Pancreas (tissue), 8 donors: ENCODE measurements around the gene OR2T10. TPM values are rescaled to one million over a fixed set of nuclear protein-coding genes. Genes with fewer than 3 reads are reported as not detected.

ENCODE experiments used
- polyA plus RNA-seq, 2 donors: library from polyadenylated mRNA; stranded (reverse); fragments of 200-250 nt; gene quantifications; one replicate each; pipeline ENCODE4 v1.2.3, GENCODE V29; 2013
- total RNA-seq, 6 donors: library from RNA; stranded (reverse); fragmentation: NEBNext Ultra II Directional in 4 of 6; extraction: Animal tissue kit (Norgen Biotek cat#: 25700) in 4 of 6; gene quantifications; one replicate each; pipeline versions ENCODE4 v1.2.1 to v1.2.4, GENCODE V29; 2021 to 2023
- donor health status: healthy with polysubstance abuse.
- donor health status: DM: no; HTN: no; CAD: no; lungs with moderate emphysema.
- donor health status: DM: no; HTN: no; CAD: no.
- donor health status: Bipolar disorder and iron deficiency.
- donor health status: DM: yes; HTN: yes; CAD: no.
- donor health status: DM: no; HTN: no; CAD: no.
- donor health status: DM: no; HTN: no; CAD: no.
- donor health status: DM: yes; HTN: yes; CAD: no.

OR2T10 gene
- total and polyA plus RNA-seq, 8 donors = 0.12 to 0.23 (median 0.23) TPM; not detected in 5

Other genes with a start within 250 kb of the OR2T10 start
- gene OR14C36, start 248.9 kb downstream of the OR2T10 start, total RNA-seq = not detected
- gene OR14C36, start 248.9 kb downstream of the OR2T10 start, polyA plus RNA-seq = not detected
- not detected for gene OR2T4, start 236.0 kb downstream of the OR2T10 start, total RNA-seq
- gene OR2T4, start 236.0 kb downstream of the OR2T10 start, polyA plus RNA-seq = not detected
- gene OR2T6, start 222.0 kb downstream of the OR2T10 start, total RNA-seq = not detected
- gene OR2T6, start 222.0 kb downstream of the OR2T10 start, polyA plus RNA-seq = not detected
- gene OR2T1, start 194.7 kb downstream of the OR2T10 start, total RNA-seq = not detected
- not detected for gene OR2T1, start 194.7 kb downstream of the OR2T10 start, polyA plus RNA-seq
- gene OR2T2, start 152.1 kb downstream of the OR2T10 start, total RNA-seq = under 1 TPM in 1 of 6 donors, not detected in 5; 0.06 TPM
- not detected for gene OR2T2, start 152.1 kb downstream of the OR2T10 start, polyA plus RNA-seq
- not detected for gene OR2T3, start 124.3 kb downstream of the OR2T10 start, total RNA-seq
- gene OR2T3, start 124.3 kb downstream of the OR2T10 start, polyA plus RNA-seq = not detected
- not detected for gene OR2T5, start 109.1 kb downstream of the OR2T10 start, total RNA-seq
- not detected for gene OR2T5, start 109.1 kb downstream of the OR2T10 start, polyA plus RNA-seq
- not detected for gene OR2G6, start 89.6 kb downstream of the OR2T10 start, total RNA-seq
- gene OR2G6, start 89.6 kb downstream of the OR2T10 start, polyA plus RNA-seq = not detected
- gene OR2T29, start 34.9 kb downstream of the OR2T10 start, total RNA-seq = under 1 TPM in 1 of 6 donors, not detected in 5; 0.12 TPM
- not detected for gene OR2T29, start 34.9 kb downstream of the OR2T10 start, polyA plus RNA-seq
- not detected for gene OR2T34, start 22.9 kb downstream of the OR2T10 start, total RNA-seq
- gene OR2T34, start 22.9 kb downstream of the OR2T10 start, polyA plus RNA-seq = not detected
- gene OR2T11, start 37.4 kb upstream of the OR2T10 start, total RNA-seq = under 1 TPM in 2 of 6 donors, not detected in 4; 0.09 to 0.12 TPM
- gene OR2T11, start 37.4 kb upstream of the OR2T10 start, polyA plus RNA-seq = under 1 TPM in 1 of 2 donors, not detected in 1; 0.04 TPM
- not detected for gene OR2T35, start 47.6 kb upstream of the OR2T10 start, total RNA-seq
- not detected for gene OR2T35, start 47.6 kb upstream of the OR2T10 start, polyA plus RNA-seq
- gene OR2T27, start 57.8 kb upstream of the OR2T10 start, total RNA-seq = not detected
- gene OR2T27, start 57.8 kb upstream of the OR2T10 start, polyA plus RNA-seq = not detected
- not detected for gene OR14I1, start 105.1 kb upstream of the OR2T10 start, total RNA-seq
- gene OR14I1, start 105.1 kb upstream of the OR2T10 start, polyA plus RNA-seq = not detected
- gene LYPD8, start 158.1 kb upstream of the OR2T10 start, total RNA-seq = not detected
- gene LYPD8, start 158.1 kb upstream of the OR2T10 start, polyA plus RNA-seq = not detected
- 10 to 100 TPM in 1 of 6 donors, 1 to 10 TPM in 5; 6.1 to 15.7 (median 7.6) TPM for gene SH3BP5L, start 228.2 kb upstream of the OR2T10 start, total RNA-seq
- gene SH3BP5L, start 228.2 kb upstream of the OR2T10 start, polyA plus RNA-seq = 10 to 100 TPM; 13.6 to 15.8 TPM
- gene ZNF672, start 240.5 kb upstream of the OR2T10 start, total RNA-seq = 10 to 100 TPM; 13.0 to 22.6 (median 15.5) TPM
- gene ZNF672, start 240.5 kb upstream of the OR2T10 start, polyA plus RNA-seq = 10 to 100 TPM in 1 of 2 donors, 1 to 10 TPM in 1; 9.7 to 16.0 TPM